Astrocyte of the spinal cord (primary cell): Measurements from ENCODE around the gene HSFY1.
"Not testable (repeated sequence)": the region's sequence is repeated elsewhere in the genome, so short reads cannot be mapped to it uniquely, and the experiment has no call there.

ENCODE experiments used
- DNase-seq: peaks from one replicate; pipeline ENCODE4 v3.0.0; 2011; ENCODE audit warnings: low read depth, low spot score
- H3K4me3 ChIP-seq: 2 replicates; pipeline ENCODE4 v1.5.1; 2011; ENCODE audit warnings: low read depth, mild to moderate bottlenecking, low read length, moderate library complexity
- in situ Hi-C: cut with HindIII; loops from 2 replicates; pipeline ENCODE4 v1.10.0; 2017; ENCODE audit warnings: low sequenced_read_pairs

The HSFY1 gene

GRCh38 chrY:18546420-18546819 lies at the start of gene HSFY1:
Gene HSFY1 (plus strand): TSS chrY:18546720. CDS start chrY:18546788, 68 bp downstream.
- H3K4me3 ChIP-seq, in situ Hi-C loops, DNase-seq: not testable (repeated sequence)

GRCh38 chrY:18504266-18504665 lies 42.3 kb upstream of the HSFY1 start:
- in situ Hi-C loops, H3K4me3 ChIP-seq, DNase-seq: not testable (repeated sequence)

- H3K4me3 ChIP-seq, in situ Hi-C loops, DNase-seq: not testable (repeated sequence)
Measured at GRCh38 chrY:18530995-18531655, 15.4 kb upstream of the HSFY1 start.

GRCh38 chrY:18538952-18539351 lies 7.6 kb upstream of the HSFY1 start:
- DNase-seq, H3K4me3 ChIP-seq, in situ Hi-C loops: not testable (repeated sequence)

DNA sequence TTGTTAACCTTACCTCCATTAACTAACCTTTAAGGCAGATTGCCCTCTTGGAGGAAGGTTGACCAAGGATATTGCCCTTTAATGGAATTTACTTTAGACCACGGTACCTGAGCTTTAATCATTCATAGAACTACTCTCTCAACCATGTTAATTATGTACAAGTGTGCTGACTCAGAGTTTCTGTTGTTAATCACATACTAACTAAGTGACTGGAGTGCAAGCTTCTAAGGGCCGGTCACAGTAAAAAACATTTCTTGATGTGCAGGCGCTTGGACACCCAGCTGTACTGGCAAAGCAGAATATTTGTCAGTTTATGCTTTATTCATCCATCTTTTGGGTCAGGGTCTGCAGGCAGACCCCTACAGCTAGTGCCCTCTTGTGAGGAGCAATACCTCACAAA lies 6.6 kb downstream of the HSFY1 start:
- H3K4me3 ChIP-seq, in situ Hi-C loops, DNase-seq: not testable (repeated sequence)

DNA sequence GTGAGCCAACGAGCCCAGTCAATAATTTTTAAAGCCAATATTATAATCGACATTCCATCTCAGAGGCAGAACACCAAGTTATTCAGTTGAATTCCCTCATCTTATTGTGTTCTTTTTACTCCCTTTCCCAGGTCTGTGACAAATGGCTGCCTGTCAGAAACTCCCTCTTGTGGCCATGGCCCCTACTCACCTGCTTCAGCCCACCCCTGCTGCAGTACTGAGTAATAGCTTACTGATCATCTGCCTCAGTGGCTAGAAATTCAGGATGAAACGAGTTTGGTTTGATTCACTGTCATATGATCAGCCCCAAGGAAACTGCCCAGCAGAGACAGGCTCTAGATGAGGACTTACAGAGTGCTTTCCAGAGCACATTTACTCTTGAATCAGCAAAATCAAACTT lies 19.4 kb downstream of the HSFY1 start:
- in situ Hi-C loops: not testable (repeated sequence)

More for the DNA sequence above, 19.4 kb downstream of the HSFY1 start:
- not testable (repeated sequence) for H3K4me3 ChIP-seq, DNase-seq
